Heart left ventricle (tissue), 16 donors: ENCODE data around the gene RPL7A. TPM values are rescaled to one million over a fixed set of nuclear protein-coding genes. Genes with fewer than 3 reads are reported as not detected.

Experiments used
- ATAC-seq, 4 donors: fragments of 200-7000 bp; cut with Tn5 transposase; one replicate each; pipeline ENCODE4 v1.9.1; 2020 to 2022; ENCODE audit warnings: moderate library complexity in 4 of 4, mild to moderate bottlenecking in 3 of 4, moderate number of reproducible peaks in 1 of 4
- DNase-seq, 5 donors: peaks; one replicate each; pipeline ENCODE4 v3.0.0-alpha.2; 2020
- H3K27ac ChIP-seq, 12 donors: fragments of 200-600 bp; sonication (generic) in 4 of 12; one replicate each; pipeline versions ENCODE4 v1.5.0 to v1.8.0; 2016 to 2022; ENCODE audit warnings: mild to moderate bottlenecking in 2 of 12
- H3K27me3 ChIP-seq, 9 donors: fragments of 200-600 bp; sonication (generic) in 2 of 9; one replicate each; pipeline versions ENCODE4 v1.5.1 to v1.8.0; 2016 to 2022; ENCODE audit warnings: mild to moderate bottlenecking in 3 of 9
- H3K36me3 ChIP-seq, 9 donors: fragments of 200-600 bp; sonication (generic) in 2 of 9; one replicate each; pipeline versions ENCODE4 v1.5.0 to v1.8.0; 2018 to 2022; ENCODE audit warnings: mild to moderate bottlenecking in 2 of 9
- H3K4me1 ChIP-seq, 12 donors: fragments of 200-600 bp; sonication (generic) in 4 of 12; one replicate each; pipeline versions ENCODE4 v1.5.0 to v1.8.0; 2016 to 2022; ENCODE audit warnings: mild to moderate bottlenecking in 3 of 12
- H3K4me3 ChIP-seq, 12 donors: fragments of 200-600 bp; sonication (generic) in 4 of 12; one replicate each; pipeline versions ENCODE4 v1.5.0 to v1.8.0; 2017 to 2022; ENCODE audit warnings: mild to moderate bottlenecking in 9 of 12, moderate library complexity in 4 of 12
- H3K9me3 ChIP-seq, 12 donors: fragments of 200-600 bp; sonication (generic) in 4 of 12; one replicate each; pipeline versions ENCODE4 v1.5.0 to v1.8.0; 2016 to 2022; ENCODE audit warnings: mild to moderate bottlenecking in 1 of 12
- CTCF ChIP-seq, 12 donors: fragments of 200-600 bp; sonication (generic) in 4 of 12; IDR thresholded peaks; one replicate each; pipeline versions ENCODE4 v1.5.0 to v1.8.0; 2018 to 2022; ENCODE audit warnings: antibody characterized with exemption in 12 of 12, mild to moderate bottlenecking in 5 of 12
- POLR2A ChIP-seq, 2 donors: fragments of 450-650 bp; IDR thresholded peaks; one replicate each; pipeline ENCODE4 v1.6.1; 2017; ENCODE audit warnings: antibody characterized with exemption in 2 of 2, mild to moderate bottlenecking in 2 of 2, moderate library complexity in 2 of 2
- WGBS, 4 donors: extraction: QIAGEN DNeasy Blood & Tissue Kit in 2 of 4; methylation state at CpG; one replicate each; pipeline versions ENCODE4 v1.1.5 to v1.1.7; 2013 to 2018; 5-methylcytosine and 5-hydroxymethylcytosine counted together
- intact Hi-C, 10 donors: fragments of 100-400 bp; cut with DNase I; formaldehyde crosslinking; loops; one replicate each; pipeline versions ENCODE4 v1.11.1 to v1.14.2; 2022
- polyA plus RNA-seq, 2 donors: library from polyadenylated mRNA; stranded (reverse); fragments of 200-250 nt; gene quantifications; one replicate each; pipeline ENCODE4 v1.2.3, GENCODE V29; 2013
- total RNA-seq, 9 donors: library from RNA; depleted of rRNA in 2 of 9; stranded (reverse); fragments of >200 nt in 2 of 9; fragmentation: NEBNext Ultra II Directional in 3 of 9; extraction: Animal tissue kit (Norgen Biotek cat#: 25700) in 3 of 9; gene quantifications; one replicate each; pipeline versions ENCODE4 v1.1.0 to v1.2.4, GENCODE V29; 2016 to 2023
- donor health status: ischemic (EF 13 %, LVEDD 7.1; RV severe dilation, severe dysfunction).
- donor health status: healthy with polysubstance abuse.
- donor health status: DM: no; HTN: yes; CAD: no.
- donor health status: DM: no; HTN: no; CAD: no.
- donor health status: ischemic (EF 25% LVEDD 6.9; RV normal size, moderate dysfunction).
- donor health status: ischemic (EF 25% LVEDD 5.7; RV mildly dilated, moderate dysfunction).
- donor health status: healthy.
- donor health status: DM: yes; HTN: yes; CAD: no.
- donor health status: ischemic (EF 35%, LVEDD 5.7; RV mildly dilated, moderate dysfunction).
- donor health status: nonischemic (EF 11% LVEDD 7.7; RV severe dilation, severe dysfunction).
- donor health status: DM: yes; HTN: yes; CAD: no.
- donor health status: PGD.
- donor health status: ischemic (EF 29% LVEDD 5.4; RV normal size, mild dysfunction).
- donor health status: nonischemic (EF 23%, LVEDD 6.1; RV moderate dilation, normal function).

The RPL7A gene
- total and polyA plus RNA-seq, 11 donors: 845 to 2,727 (median 1,045) TPM

- Histone ChIP-seq H3K36me3 (peaks cover 0 to 72% (median 67%) of the 10 kb centered on the region in 9 donors), H3K27me3 (no peaks in the 10 kb centered on the region), H3K4me3 (no peak overlapping the region), H3K9me3 (no peaks in the 10 kb centered on the region), H3K27ac (no peak overlapping the region), H3K4me1 (peaks cover 4 to 46% (median 25%) of the 10 kb centered on the region in 12 donors)
- intact Hi-C loops: loop anchor here in 1 of 10 donors (10.0 kb wide), 1 partner anchor 139 kb away; no protein-coding TSS in a partner anchor
- DNase-seq (no peak), ATAC-seq (no peak)
- TF ChIP-seq CTCF (IDR thresholded peaks at IDR 0.05) (no peak), POLR2A (IDR thresholded peaks at IDR 0.05) (no peak)
- 79 to 96% (median 91%) methylated on average over 2 to 6 of the region's 6 CpGs for WGBS, 4 donors
These were observed 2.4 kb upstream of the RPL7A start for GRCh38 chr9:133345596-133345995.

- no peak for ATAC-seq
- Histone ChIP-seq H3K27ac (peak overlapping the region in 3 of 12 donors; percentile 88 to 97 (median 93)), H3K36me3 (peaks cover 0 to 72% (median 67%) of the 10 kb centered on the region in 9 donors), H3K4me3 (peak overlapping the region in 9 of 12 donors; percentile 78 to 100 (median 99)), H3K4me1 (peaks cover 4 to 40% (median 25%) of the 10 kb centered on the region in 12 donors), H3K27me3 (no peaks in the 10 kb centered on the region), H3K9me3 (no peaks in the 10 kb centered on the region)
- intact Hi-C loops: loop anchor here in 1 of 10 donors (10.0 kb wide), 1 partner anchor 139 kb away; no protein-coding TSS in a partner anchor
- TF ChIP-seq POLR2A (IDR thresholded peaks at IDR 0.05) (no peak), CTCF (IDR thresholded peaks at IDR 0.05) (no peak)
- DNase-seq: no peak
- WGBS, 4 donors: 68 to 70% (median 69%) methylated on average over 11 to 15 of the region's 15 CpGs
These were observed 1.8 kb upstream of the RPL7A start for GRCh38 chr9:133346021-133346785.

- peak in 1 of 12 donors; percentile 36 for TF ChIP-seq CTCF (IDR thresholded peaks at IDR 0.05)
- TF ChIP-seq POLR2A (IDR thresholded peaks at IDR 0.05): no peak
- H3K27me3 ChIP-seq: no peaks in the 10 kb centered on the region
- peak overlapping the region; percentile 69 to 99 (median 89) for H3K27ac ChIP-seq
- intact Hi-C loops: loop anchor here in 1 of 10 donors (10.0 kb wide), 1 partner anchor 137 kb away; no protein-coding TSS in a partner anchor
- peaks cover 0 to 72% (median 67%) of the 10 kb centered on the region in 9 donors for H3K36me3 ChIP-seq
- WGBS, 4 donors: 0 to 1% (median 0%) methylated on average over 23 to 41 of the region's 41 CpGs
- ATAC-seq (peak; percentile 21 to 68 (median 60)), DNase-seq (peak in 3 of 5 donors; percentile 38 to 55 (median 50))
- peak overlapping the region; percentile 78 to 100 (median 94) for H3K4me3 ChIP-seq
- peaks cover 4 to 31% (median 25%) of the 10 kb centered on the region in 12 donors for H3K4me1 ChIP-seq
- no peaks in the 10 kb centered on the region for H3K9me3 ChIP-seq
These were observed 468 bp upstream of the RPL7A start for GRCh38 chr9:133347515-133347984.
